Activated CD8-positive, alpha-beta memory T cell treated with anti-CD3 and anti-CD28 coated beads for 24 hours (primary cell): ENCODE results near the gene PDE3B.
"Not testable (repeated sequence)": the region's sequence is repeated elsewhere in the genome, so short reads cannot be mapped to it uniquely, and the experiment has no call there.

Source experiments
- DNase-seq: peaks from one replicate; pipeline ENCODE4 v3.0.0-alpha.2; 2020

The PDE3B gene

GRCh38 chr11:14643697-14644225 is at the start of gene PDE3B:
Gene PDE3B (plus strand): TSS chr11:14643804. CDS start chr11:14644076, 272 bp downstream.
- DNase-seq = no peak

GRCh38 chr11:14595261-14595660 is 48.3 kb upstream of the PDE3B start:
- not testable (repeated sequence) for DNase-seq

- DNase-seq = no peak
Measured at GRCh38 chr11:14607713-14608112, 35.9 kb upstream of the PDE3B start.

GRCh38 chr11:14609902-14610301 is 33.7 kb upstream of the PDE3B start:
- DNase-seq = no peak

GRCh38 chr11:14611939-14612338 is 31.7 kb upstream of the PDE3B start:
- no peak for DNase-seq

- DNase-seq = no peak
Measured at GRCh38 chr11:14612694-14613093, 30.9 kb upstream of the PDE3B start.

- no peak for DNase-seq
Measured at GRCh38 chr11:14614091-14614622, 29.4 kb upstream of the PDE3B start.

GRCh38 chr11:14617241-14618027 is 26.2 kb upstream of the PDE3B start:
- DNase-seq = no peak

- no peak for DNase-seq
Measured at GRCh38 chr11:14618060-14618459, 25.5 kb upstream of the PDE3B start.

- DNase-seq = no peak
Measured at GRCh38 chr11:14619603-14620531, 23.7 kb upstream of the PDE3B start.

- DNase-seq = no peak
Measured at GRCh38 chr11:14622223-14622954, 21.2 kb upstream of the PDE3B start.

- DNase-seq = no peak
Measured at GRCh38 chr11:14623036-14623435, 20.6 kb upstream of the PDE3B start.

- DNase-seq = no peak
Measured at GRCh38 chr11:14625586-14626205, 17.9 kb upstream of the PDE3B start.

GRCh38 chr11:14626650-14627049 is 17.0 kb upstream of the PDE3B start:
- DNase-seq = no peak

- not testable (repeated sequence) for DNase-seq
Measured at GRCh38 chr11:14633506-14634224, 9.9 kb upstream of the PDE3B start.

GRCh38 chr11:14634813-14635212 is 8.8 kb upstream of the PDE3B start:
- no peak for DNase-seq

GRCh38 chr11:14635546-14635945 is 8.1 kb upstream of the PDE3B start:
- no peak for DNase-seq

- DNase-seq = no peak
Measured at GRCh38 chr11:14636119-14636518, 7.5 kb upstream of the PDE3B start.

- no peak for DNase-seq
Measured at GRCh38 chr11:14637868-14638409, 5.7 kb upstream of the PDE3B start.

- no peak for DNase-seq
Measured at GRCh38 chr11:14638561-14638960, 5.0 kb upstream of the PDE3B start.

- DNase-seq = no peak
Measured at GRCh38 chr11:14641801-14642200, 1.8 kb upstream of the PDE3B start.
